PFSK-1 (cell line): ENCODE data around the gene WNT6. TPM values are rescaled to one million over a fixed set of nuclear protein-coding genes. Genes with fewer than 3 reads are reported as not detected.

Experiments used
- FOXP2 ChIP-seq: optimal IDR thresholded peaks from 2 replicates; pipeline ENCODE3; 2011; ENCODE audit warnings: borderline replicate concordance, control low read depth, inconsistent platforms; ENCODE audit not compliant: insufficient read depth; ENCODE audit errors: extremely low read length, extremely low read depth
- POLR2AphosphoS5 ChIP-seq: IDR thresholded peaks from 2 replicates; pipeline ENCODE4 v1.6.1; 2012; ENCODE audit warnings: low read depth, mild to moderate bottlenecking, control low read depth, low read length, moderate library complexity
- REST ChIP-seq, 2 experiments: IDR thresholded peaks; 2 replicates each; pipeline versions ENCODE4 v1.6.1 to v1.8.0; 2011 to 2012; ENCODE audit warnings: low read depth in 2 of 2, low read length in 2 of 2, control low read depth in 1 of 2, inconsistent platforms in 1 of 2, mild to moderate bottlenecking in 1 of 2, moderate library complexity in 1 of 2; ENCODE audit not compliant: insufficient read depth in 1 of 2
- SIN3A ChIP-seq: IDR thresholded peaks from 2 replicates; pipeline ENCODE4 v1.6.1; 2012; ENCODE audit warnings: mild to moderate bottlenecking, low read length, moderate library complexity, borderline replicate concordance; ENCODE audit not compliant: insufficient read depth
- TAF1 ChIP-seq: IDR thresholded peaks from 2 replicates; pipeline ENCODE4 v1.6.1; 2012; ENCODE audit warnings: low read length, control low read depth, borderline replicate concordance; ENCODE audit not compliant: insufficient read depth
- polyA plus RNA-seq: library from polyadenylated mRNA; unstranded; fragments of >200 nt; gene quantifications from one replicate; pipeline ENCODE4 v1.2.1, GENCODE V29; 2012; ENCODE audit warnings: low read depth, missing spikeins; ENCODE audit not compliant: insufficient read length

WNT6 gene
- 0.43 TPM for polyA plus RNA-seq

GRCh38 chr2:218859556-218859987 is at the start of gene WNT6:
WNT6 (plus strand) TSS chr2:218859805; CDS start chr2:218860038, 233 bp downstream.
- TF ChIP-seq TAF1: no peak
- no peak for TF ChIP-seq FOXP2
- no peak for TF ChIP-seq REST (IDR thresholded peaks at IDR 0.05; ENCODE audit: insufficient read depth in 1 of 2, low read depth in 2 of 2, low read length in 2 of 2)
- TF ChIP-seq SIN3A: no peak
- TF ChIP-seq POLR2AphosphoS5: no peak

GRCh38 chr2:218810256-218810655 is 49.3 kb upstream of the WNT6 start:
- no peak for TF ChIP-seq TAF1
- TF ChIP-seq REST (IDR thresholded peaks at IDR 0.05; ENCODE audit: insufficient read depth in 1 of 2, low read depth in 2 of 2, low read length in 2 of 2): no peak
- no peak for TF ChIP-seq POLR2AphosphoS5
- TF ChIP-seq FOXP2: no peak
- TF ChIP-seq SIN3A: no peak

GRCh38 chr2:218811382-218811781 is 48.2 kb upstream of the WNT6 start:
- no peak for TF ChIP-seq REST (IDR thresholded peaks at IDR 0.05; ENCODE audit: insufficient read depth in 1 of 2, low read depth in 2 of 2, low read length in 2 of 2)
- no peak for TF ChIP-seq POLR2AphosphoS5

GRCh38 chr2:218812096-218812815 is 47.3 kb upstream of the WNT6 start:
- TF ChIP-seq REST (IDR thresholded peaks at IDR 0.05; ENCODE audit: insufficient read depth in 1 of 2, low read depth in 2 of 2, low read length in 2 of 2) (no peak), POLR2AphosphoS5 (no peak), FOXP2 (no peak), SIN3A (no peak), TAF1 (no peak)
